KG1 (cell line): ENCODE measurements around the gene PDGFRA.
A peak's percentile ranks its signal among the peaks of the same experiment; 100 is the strongest.
"Not testable (repeated sequence)": the region's sequence is repeated elsewhere in the genome, so short reads cannot be mapped to it uniquely, and the experiment has no call there.

Experiments
- DNase-seq: peaks from one replicate; lab custom pipeline; 2025; lab: John Stamatoyannopoulos, UW

The PDGFRA gene

GRCh38 chr4:54227256-54228055, 1.6 kb upstream of the PDGFRA start:
- DNase-seq, result no peak

- DNase-seq, result no peak
Observed at GRCh38 chr4:54228056-54228527, 1.0 kb upstream of the PDGFRA start.

- DNase-seq, result no peak
Observed at GRCh38 chr4:54228546-54228945, 547 bp upstream of the PDGFRA start.

- DNase-seq, result no peak
Observed at GRCh38 chr4:54229631-54230483, 764 bp downstream of the PDGFRA start.

- DNase-seq, result no peak
Observed at GRCh38 chr4:54230484-54231418, 1.7 kb downstream of the PDGFRA start.

- DNase-seq, result no peak
Observed at GRCh38 chr4:54231419-54231767, 2.3 kb downstream of the PDGFRA start.

GRCh38 chr4:54231768-54232688, 2.9 kb downstream of the PDGFRA start:
- no peak for DNase-seq

GRCh38 chr4:54233277-54233696, 4.2 kb downstream of the PDGFRA start:
- DNase-seq, result peak; percentile 85

- no peak for DNase-seq
Observed at GRCh38 chr4:54233697-54234496, 4.8 kb downstream of the PDGFRA start.

GRCh38 chr4:54234497-54235205, 5.6 kb downstream of the PDGFRA start:
- peak; percentile 17 for DNase-seq

GRCh38 chr4:54236316-54236715, 7.2 kb downstream of the PDGFRA start:
- not testable (repeated sequence) for DNase-seq

- no peak for DNase-seq
Observed at GRCh38 chr4:54237770-54238169, 8.7 kb downstream of the PDGFRA start.

- no peak for DNase-seq
Observed at GRCh38 chr4:54238389-54238788, 9.3 kb downstream of the PDGFRA start.

GRCh38 chr4:54241268-54241823, 12.3 kb downstream of the PDGFRA start:
- DNase-seq, result not testable (repeated sequence)

- DNase-seq, result not testable (repeated sequence)
Observed at GRCh38 chr4:54243541-54243940, 14.4 kb downstream of the PDGFRA start.

GRCh38 chr4:54252312-54252711, 23.2 kb downstream of the PDGFRA start:
- DNase-seq, result not testable (repeated sequence)

GRCh38 chr4:54254116-54254914, 25.2 kb downstream of the PDGFRA start:
- no peak for DNase-seq

- no peak for DNase-seq
Observed at GRCh38 chr4:54254915-54255246, 25.8 kb downstream of the PDGFRA start.
